AML-193 (cell line): ENCODE results near the gene KIAA0753.
"Not testable (repeated sequence)": the region's sequence is repeated elsewhere in the genome, so short reads cannot be mapped to it uniquely, and the experiment has no call there.

Source experiments
- DNase-seq, 2 experiments: peaks; one replicate each; lab custom pipeline; 2025; lab: John Stamatoyannopoulos, UW

The KIAA0753 gene

DNA sequence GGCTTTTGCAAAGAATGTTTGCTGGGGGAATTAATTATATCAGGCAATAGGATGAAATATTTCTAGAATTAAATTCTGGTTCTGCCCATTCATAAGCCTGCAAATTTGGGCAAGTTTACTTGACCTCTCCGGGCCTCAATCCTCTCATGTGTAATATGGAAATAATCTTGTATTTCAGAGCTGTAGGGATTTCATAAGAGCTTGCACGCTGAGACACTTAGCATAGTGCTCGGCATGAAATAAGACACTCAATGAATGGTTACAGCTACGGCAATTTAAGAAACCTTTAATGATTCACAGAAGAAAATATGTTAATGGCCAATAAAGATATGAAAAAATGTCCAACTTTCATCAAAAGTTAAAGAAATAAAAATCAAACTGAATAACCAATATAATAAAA lies 43.6 kb downstream of the KIAA0753 start:
- no peak for DNase-seq

DNA sequence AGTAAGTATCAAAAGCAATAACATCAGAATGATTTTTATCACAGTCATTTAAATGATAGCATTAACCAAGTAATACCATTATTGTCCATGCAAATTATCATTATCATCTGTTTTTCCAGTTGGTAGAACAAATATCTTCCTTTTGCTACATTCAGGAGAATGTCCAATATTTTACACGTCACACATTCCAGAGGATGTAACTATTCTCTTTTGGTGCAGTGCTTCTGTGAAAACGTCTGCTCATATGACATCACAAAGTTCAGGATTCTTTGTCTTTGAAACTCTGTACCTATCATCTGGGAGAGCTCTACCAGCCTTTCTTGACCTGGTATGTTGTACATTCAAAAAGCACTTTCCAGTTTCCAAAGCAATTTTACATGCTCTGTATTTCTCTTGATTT lies 44.0 kb downstream of the KIAA0753 start:
- DNase-seq: no peak

DNA sequence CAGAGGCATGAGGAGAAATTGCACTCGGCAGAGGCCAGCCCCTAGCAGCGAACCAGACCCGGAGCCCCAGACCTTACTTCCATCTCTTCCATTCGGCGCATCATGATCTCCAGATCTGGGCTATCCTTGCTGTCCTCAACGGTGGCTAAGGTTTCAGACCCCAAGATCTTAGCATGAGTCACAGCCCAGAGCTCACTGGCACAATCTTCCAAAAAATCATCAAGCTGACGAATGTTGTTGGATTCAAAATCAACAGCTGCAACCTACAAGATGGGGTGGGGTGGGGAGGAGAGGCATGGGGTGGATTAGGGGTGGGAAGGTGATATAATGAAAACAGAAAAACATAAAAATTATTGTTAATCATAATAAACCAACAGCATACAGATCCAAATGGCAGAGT lies 44.4 kb downstream of the KIAA0753 start:
- no peak for DNase-seq

DNA sequence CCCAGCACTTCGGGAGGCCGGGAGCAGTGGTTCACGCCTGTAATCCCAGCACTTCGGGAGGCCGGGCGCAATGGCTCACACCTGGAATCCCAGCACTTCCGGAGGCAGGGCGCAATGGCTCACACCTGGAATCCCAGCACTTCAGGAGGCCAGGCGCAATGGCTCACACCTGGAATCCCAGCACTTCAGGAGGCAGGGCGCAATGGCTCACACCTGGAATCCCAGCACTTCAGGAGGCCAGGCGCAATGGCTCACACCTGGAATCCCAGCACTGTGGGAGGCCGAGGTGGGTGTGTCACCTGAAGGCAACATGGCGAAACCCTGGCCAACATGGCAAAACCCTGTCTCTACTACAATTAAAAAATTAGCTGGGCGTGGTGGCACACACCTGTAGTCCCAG lies 47.1 kb downstream of the KIAA0753 start:
- DNase-seq: not testable (repeated sequence)

DNA sequence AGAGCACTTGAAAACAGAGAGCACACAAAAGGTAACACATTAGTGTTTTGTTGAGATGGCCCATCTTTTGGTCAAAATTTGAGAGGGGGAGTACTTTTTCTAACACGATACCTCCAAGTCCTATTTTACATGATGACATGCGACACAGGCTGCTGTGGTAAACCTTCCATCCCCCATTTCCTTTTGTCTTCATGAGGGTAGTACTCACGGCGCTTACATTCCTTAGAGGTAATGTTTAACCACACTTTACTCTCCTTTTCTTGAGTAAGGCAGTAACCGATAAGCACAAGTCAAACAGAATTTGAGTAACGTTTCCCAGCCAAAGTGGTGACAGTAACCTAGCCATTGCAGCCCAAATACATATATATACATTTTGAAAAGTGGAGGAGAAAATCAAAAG lies 48.3 kb downstream of the KIAA0753 start:
- DNase-seq: no peak

DNA sequence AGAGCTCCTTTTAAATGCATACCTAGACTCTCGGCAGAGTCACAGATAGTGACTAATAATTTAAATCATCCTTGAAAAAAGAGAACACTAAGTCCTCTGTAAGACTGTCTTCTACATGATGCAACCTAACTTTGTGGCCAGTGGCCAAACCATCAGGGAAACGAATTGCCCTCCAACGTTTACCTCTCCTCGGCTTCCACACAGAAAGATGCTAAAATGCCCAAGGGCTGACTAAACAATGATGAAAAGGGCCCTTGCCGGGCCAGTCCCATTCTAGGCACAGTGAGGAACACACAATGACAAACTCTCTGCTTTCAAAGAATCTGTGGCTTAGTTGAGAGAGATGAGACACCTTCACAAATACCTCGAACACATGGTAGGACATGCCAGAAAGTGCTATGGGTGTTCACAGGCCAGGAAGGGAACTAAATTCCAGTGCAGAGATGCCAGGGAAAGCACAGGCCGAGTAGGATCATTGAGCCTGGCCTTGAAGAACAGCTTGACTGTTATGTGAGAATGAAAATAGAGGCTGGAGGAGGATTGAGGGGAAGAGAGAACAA lies 48.8 kb downstream of the KIAA0753 start:
- no peak for DNase-seq

DNA sequence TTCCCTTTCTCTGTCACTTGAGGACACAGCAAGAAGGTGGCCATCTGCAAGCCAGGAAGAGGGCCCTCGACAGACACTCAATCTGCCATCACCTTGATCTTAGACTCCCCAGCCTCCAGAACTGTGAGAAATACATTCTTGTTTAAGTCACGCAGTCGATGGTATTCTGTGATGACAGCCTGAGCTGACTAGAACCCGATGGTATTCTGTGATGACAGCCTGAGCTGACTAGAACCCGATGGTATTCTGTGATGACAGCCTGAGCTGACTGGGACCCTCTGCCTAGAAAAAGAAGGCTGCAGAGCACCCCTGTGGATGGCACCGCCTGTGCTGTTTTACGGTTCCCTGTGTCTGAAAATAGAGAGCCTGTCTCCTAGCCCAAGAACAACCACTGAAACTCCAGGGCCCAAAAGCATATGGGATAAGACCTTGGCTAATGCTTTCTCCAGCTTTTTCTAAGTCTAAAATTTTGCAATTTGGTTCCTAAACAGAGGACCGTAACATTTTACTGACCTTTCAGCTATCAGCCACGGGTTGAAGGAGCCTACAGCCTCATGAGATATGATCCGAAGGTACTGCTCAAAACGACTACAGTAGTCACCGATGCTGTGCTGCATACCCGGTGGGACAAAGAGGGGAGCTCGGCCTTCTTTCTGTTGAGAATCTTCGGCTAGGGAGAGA lies 51.1 kb downstream of the KIAA0753 start:
- no peak for DNase-seq

DNA sequence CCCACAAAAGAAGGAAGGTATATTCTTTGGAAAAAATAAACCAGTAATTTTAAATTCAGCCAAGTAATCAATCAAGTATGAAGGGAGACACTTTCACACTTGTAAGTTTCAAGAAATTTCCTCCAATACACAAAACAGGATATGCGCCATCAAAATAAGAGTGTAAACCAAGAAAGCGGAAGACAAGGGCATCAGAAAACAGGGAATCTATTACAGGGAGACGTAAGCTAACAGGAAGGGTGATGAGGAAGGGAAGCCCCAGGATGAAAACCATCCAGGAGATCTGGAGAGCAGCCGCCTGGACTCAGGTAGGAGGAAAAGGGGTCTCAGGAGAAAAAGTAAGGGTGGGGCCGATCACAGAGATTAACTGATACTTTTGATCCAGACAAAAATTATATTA lies 52.3 kb downstream of the KIAA0753 start:
- DNase-seq: no peak

DNA sequence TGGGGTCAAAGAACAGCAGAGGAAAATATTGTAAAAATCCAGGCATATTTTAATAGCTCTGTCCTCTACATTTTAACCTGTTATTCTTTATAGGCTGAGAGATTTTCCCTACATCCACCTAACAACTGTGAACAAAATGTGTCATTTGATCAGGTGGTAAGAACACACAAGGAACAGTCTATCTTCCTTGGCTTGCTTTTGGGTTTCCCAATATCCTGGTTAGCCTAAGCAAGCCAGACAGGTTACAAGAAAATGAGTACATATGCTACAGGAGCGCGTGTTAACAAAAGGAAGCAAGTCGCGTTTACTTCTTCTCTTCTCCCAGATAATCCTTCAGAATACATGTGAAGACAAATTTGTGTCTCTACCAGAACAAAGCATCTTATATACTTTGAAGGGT lies 53.2 kb downstream of the KIAA0753 start:
- no peak for DNase-seq

DNA sequence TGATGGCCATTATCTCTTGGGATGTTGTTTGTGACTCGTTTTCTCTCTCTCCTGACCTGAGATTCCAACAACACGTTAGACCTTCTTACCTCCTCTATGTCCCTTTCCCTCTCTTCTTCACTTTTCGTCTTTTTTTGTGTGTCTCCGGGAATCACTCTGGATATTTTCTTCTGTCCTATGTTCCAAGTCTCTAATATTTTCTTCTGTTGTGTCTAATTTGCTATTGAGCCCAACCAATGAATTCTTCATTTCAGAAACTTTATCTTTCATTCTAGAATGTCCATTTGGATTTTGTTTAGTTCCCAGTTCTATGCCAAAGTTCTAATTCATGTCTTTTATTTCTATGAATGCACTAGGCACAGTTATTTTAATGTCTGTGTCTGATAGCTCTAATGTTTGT lies 57.1 kb downstream of the KIAA0753 start:
- no peak for DNase-seq

DNA sequence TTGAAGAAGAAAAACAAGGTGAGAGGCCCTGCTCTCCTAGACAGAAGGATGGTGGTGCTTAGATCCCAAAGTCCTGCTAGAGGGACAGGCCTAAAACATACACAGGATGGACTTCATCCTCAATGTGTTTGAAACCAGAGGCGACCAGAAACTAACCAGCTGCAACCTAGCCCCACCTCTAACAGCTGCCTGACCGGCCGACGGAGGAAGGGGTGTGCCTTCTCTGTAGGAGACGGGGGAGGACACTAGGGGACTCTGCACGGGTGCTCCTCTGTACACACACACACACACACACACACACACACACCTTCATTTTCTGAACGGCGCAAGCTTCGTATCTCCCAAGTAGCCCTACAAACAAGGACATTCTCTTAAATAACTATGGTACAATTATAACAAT lies 59.9 kb downstream of the KIAA0753 start:
- no peak for DNase-seq

DNA sequence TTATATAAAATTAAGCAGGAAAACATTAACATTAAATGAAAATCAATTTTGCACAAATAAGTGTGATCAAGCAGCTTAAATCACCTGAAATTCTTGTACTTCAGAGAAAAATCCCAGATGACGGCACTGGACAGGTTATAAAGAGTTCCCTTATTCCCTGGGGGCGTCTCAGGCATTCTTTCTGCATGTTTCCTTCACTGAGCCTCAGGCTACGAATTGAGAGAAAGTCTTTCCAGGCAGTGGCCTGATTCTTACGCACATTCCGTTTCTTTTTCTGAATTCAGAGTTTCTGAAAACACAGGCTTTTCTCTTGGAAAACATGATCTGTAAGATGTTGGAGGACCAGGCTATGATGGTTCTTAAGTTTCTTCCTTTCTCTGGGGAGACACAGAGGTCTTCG lies 62.0 kb downstream of the KIAA0753 start:
- DNase-seq: no peak

DNA sequence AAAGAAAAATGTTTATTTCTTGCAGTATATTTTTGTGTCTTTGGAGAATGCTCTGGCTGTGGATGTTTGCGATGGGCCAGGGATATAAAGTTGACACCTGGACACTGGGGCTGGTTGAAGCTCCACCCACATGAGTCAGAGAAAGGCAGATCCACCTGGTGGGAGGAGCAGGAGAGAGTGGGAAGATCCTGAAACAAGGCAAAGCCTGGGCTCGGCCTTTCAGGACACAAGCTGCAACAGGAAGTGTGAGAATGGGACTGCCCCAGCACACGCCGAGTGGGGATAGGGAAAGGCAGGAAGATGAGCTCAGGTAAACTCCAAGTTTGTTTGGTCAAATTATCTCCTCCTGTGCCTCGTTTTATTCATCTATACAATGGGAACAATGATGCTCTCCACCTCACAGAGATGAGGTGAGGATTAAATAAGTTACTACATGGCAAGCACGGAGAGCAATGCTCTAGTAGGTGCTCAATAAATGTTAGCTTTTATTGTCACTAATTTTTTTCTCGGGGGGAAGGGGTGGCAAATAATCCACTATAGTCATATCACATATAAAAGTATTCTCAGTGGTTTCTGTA lies 62.7 kb downstream of the KIAA0753 start:
- no peak for DNase-seq

DNA sequence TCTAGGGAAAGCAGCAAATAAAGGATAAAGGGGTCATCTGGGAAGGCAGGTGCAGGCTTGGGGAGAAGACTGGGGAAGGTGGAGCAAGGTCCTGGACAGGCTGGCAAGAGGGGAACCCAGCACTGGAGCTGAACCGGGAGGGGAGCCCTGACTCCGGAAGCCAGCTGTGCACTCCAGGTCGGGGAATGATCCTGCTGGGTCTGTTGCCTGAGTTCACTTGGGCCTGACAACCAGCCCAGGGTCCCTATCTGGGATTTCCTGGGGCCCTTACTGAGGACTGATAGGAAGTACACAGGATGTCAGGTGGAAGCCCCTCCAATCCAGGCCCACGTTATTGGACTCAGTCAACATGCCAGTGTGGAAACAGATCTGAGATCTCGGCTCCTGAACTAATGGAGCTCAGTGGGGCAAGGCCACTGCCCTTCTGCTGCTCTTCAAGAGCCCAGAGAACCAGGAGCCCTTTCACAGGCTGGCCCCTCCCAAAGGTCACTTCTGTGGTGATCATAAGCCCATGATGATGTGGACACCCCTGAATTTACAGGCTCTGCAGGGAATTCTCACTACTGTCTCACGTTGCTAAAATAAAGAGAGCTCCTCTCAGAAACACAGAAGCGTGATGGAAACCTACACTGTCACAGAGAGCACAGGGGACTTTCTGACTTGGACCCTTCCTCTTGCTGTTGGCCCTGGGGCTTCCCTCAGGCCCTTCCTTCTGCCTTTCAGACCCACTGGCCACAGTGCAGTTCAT lies 64.3 kb downstream of the KIAA0753 start:
- no peak for DNase-seq

DNA sequence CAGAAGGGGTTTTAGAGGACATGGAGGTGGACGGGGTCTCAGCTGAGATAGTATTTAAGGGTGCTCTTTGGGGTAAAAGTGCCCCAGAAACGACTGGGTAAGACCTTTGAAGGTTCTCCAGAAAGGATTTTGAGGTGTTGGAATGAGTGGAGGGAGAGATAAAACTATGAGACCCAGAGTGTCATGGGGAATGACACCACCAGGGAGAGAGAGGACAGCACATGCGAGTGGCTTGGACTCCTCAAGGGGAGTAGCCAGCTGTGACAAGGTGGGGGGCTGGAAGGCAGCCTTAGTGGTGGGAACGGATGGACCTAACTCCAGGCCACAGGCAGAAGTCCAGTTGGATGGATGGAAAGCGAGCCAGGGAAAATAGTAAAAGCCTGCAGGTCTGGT lies 64.9 kb downstream of the KIAA0753 start:
- DNase-seq: no peak

DNA sequence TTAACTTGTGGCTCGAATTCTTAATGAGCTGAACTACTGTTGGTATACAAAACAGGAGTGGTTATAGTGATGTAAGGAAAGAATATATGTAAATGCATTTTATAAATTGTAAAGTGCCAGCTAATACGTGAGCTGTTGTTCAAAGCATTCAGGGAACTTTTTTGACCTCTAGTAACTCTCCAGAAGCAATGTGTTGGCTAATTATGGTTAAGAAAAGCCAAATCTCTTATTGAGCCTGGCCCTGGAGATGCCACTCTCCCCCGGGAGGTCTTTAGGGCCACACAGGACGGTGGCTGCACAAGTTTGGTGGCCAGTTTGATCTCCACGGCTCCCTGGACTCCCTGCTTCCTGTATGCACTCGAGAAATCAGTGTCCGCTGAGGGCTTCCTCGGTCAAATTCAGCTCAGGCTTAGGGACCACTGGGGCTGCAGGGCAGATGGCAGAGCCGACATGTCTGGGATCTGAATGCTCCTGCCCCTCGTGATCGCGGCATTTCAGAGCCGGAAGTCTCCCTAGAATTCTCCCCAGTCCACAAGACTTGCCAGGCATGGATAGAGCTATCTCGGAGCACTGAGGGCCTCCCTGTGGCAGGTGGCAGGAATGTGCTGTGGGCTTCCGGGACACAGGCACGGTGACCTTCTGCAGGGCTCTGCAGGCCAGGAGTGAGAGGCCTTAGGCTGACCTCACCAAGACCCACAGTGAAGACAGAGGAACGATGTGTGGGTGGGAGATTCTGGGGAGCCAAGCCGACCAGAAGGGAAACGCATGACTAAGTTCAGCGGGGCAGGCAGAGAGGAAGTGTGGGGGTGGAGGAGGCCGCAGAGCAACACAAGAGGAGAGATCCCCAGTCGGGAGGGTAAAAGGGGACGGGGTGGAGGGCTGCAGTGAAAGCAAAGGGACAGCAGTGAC lies 65.6 kb downstream of the KIAA0753 start:
- DNase-seq: peak; percentile 4 to 13

DNA sequence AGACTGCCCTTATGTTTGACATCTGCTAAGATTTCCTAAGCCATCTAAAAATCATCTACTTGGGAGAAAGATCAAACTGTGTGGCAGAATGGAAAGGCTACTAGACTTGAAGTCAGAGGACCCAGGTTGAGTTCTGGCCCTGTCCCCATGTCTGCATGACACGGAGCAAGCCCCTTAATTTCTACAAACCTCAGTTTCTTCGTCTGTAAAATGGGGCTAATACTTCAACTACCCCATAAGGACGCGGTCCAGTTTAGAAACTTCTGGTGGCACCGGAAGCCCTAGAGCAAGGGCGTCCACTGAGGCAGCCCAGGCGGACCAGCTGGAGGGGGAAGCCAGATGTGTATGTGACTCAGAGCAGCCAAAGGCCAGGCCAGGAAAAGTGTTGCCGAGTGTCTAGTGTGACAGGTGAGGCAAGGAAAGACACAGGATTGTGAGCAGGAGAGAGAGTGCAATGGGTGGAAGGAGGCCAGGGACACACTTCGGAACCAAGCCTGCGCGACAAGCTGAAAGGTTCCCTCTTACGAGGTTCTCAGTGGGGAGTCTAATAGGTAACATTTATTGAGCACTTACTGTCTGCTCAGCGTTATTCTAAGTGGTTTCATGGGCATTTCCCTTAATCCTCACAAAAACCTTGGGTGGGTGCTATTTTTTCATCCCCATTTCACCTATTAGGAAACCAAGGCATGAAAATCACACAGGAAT lies 66.4 kb downstream of the KIAA0753 start:
- no peak for DNase-seq

DNA sequence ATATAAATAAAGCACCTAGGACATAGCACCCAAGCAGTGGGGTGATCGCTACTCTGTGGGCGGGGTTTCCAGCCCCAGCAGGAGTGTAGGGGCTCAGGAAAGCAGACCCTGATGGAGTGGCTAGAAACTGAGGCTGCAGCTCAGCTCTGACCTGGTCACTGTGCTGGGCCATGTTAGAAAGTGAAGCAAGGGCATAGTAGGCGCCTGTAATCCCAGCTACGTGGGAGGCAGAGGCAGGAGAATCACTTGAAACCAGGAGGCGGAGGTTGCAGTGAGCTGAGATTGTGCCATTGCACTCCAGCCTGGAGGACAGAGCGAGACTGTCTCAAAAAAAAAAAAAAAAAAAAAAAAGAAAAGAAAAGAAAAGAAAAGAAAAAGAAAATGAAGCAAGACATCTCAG lies 67.0 kb downstream of the KIAA0753 start:
- not testable (repeated sequence) for DNase-seq

DNA sequence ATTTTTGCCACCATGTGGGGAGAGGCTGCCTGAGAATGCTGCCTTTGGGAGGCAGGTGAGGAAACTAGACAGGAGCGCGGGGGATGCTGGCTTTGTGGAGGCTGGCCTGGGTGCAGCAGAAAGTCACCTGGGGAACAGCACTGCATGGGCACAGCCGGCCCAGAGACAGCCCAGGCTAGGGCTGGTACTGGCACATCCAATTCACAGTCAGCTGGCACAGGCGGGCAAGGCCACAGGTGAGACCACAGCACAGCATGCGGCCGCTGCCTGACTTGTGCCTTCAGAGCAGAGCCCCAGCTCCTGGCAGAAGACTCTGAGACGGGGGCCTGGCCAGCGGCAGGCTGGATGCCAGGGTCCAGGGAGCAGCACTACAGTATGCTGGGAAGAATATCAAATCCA lies 67.5 kb downstream of the KIAA0753 start:
- no peak for DNase-seq

DNA sequence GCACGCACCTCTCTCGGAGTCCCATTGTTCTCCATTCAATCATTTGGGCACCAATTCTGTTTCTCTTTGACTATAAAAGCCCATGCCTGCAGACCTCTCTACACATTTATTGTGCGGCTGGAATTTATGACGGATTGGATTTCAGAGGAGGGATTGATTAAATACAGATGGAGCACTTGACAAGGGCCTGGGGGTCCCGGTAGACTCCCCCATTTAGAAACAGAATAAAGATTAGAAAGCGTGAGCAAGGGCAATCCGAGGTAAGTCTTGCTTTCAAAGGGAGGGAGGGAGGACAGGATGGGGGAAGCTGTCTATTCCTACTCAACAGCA lies 69.1 kb downstream of the KIAA0753 start:
- DNase-seq: no peak

DNA sequence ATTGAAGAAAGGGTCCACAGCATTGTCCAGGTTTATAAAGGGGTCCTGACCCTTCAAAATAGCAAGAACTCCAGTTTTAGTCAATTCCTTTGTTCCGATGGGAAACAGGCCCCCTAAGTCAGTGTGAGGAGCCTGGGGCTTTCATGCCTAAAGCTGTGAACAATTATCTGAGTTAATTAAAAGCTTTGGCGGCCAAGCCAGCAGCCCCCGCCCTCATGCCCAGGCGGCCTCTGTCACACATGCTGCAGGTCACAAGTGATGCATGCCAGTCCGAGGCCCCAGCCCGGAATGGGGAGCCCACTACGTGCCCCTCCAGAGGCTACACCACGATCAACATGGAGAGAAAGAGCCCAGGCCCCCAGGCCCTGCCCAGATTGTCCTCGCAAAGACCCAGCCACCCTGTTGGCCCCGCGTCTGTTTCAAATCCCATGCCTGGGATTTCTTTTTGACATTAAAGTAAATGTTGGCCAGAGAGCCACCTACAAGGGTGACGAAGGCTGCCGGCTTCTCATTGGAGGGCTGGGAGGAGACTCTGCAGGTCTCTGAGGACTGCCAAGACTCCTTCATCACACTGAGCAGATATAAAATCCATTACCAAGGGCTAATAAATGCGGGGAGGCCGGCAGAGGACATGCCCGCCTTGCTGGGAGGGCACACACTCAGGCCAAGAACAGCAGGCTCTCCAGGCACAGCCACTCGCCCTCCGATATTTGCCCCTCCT lies 69.6 kb downstream of the KIAA0753 start:
- DNase-seq: no peak
